Fibroblast of villous mesenchyme (primary cell): ENCODE data around the gene ZNF555. TPM values are rescaled to one million over a fixed set of nuclear protein-coding genes. Genes with fewer than 3 reads are reported as not detected.

Experiments
- DNase-seq: peaks from one replicate; pipeline ENCODE4 v3.0.0-alpha.2; 2010; ENCODE audit warnings: low read depth
- H3K4me3 ChIP-seq: 2 replicates; pipeline ENCODE4 v1.5.1; 2011; ENCODE audit warnings: low read depth, mild to moderate bottlenecking, low read length
- total RNA-seq: library from RNA; depleted of rRNA; stranded (reverse); fragments of >200 nt; gene quantifications from 2 replicates; pipeline ENCODE4 v1.2.3, GENCODE V29; 2012
- TF ChIP-seq, protein P1 (sequence below): IDR thresholded peaks from 2 replicates; pipeline ENCODE4 v1.5.1; 2012; ENCODE audit warnings: low read depth, mild to moderate bottlenecking, low read length; ENCODE audit not compliant: insufficient read depth

Gene ZNF555
- total RNA-seq, 1 donor: 6.0 TPM

DNA sequence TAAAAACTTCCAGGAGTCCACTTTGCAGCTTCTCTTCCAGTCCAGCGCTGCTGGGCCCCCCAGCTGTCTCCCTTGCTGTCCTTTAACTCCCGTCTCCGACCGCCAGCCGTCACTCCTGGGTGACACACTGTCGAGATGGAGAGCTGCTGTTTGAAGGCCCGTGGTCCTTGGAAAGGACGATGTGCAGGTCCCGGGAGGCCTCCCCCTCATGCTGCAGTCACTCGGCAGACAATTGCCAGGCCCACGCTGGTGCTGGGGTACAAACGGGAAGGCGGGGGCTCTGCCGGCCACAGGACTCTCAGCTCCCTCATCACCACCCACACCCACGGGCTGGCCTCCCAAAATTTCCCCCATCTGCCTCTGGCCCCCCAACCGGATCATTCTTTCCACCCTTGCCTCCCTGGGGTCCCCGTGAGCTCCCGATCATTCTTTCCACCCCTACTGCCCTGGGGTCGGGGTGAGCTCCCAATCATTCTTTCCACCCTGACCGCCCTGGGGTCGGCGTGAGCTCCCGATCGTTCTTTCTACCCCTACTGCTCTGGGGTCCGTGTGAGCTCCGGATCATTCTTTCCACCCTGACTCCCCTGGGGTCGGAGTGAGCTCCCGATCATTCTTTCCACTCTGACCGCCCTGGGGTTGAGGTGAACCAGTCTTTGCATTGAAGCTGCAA, 37.7 kb upstream of the ZNF555 start:
- H3K4me3 ChIP-seq: no peak overlapping the region
- DNase-seq: no peak
- TF ChIP-seq, protein P1, sequence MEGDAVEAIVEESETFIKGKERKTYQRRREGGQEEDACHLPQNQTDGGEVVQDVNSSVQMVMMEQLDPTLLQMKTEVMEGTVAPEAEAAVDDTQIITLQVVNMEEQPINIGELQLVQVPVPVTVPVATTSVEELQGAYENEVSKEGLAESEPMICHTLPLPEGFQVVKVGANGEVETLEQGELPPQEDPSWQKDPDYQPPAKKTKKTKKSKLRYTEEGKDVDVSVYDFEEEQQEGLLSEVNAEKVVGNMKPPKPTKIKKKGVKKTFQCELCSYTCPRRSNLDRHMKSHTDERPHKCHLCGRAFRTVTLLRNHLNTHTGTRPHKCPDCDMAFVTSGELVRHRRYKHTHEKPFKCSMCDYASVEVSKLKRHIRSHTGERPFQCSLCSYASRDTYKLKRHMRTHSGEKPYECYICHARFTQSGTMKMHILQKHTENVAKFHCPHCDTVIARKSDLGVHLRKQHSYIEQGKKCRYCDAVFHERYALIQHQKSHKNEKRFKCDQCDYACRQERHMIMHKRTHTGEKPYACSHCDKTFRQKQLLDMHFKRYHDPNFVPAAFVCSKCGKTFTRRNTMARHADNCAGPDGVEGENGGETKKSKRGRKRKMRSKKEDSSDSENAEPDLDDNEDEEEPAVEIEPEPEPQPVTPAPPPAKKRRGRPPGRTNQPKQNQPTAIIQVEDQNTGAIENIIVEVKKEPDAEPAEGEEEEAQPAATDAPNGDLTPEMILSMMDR: no peak

DNA sequence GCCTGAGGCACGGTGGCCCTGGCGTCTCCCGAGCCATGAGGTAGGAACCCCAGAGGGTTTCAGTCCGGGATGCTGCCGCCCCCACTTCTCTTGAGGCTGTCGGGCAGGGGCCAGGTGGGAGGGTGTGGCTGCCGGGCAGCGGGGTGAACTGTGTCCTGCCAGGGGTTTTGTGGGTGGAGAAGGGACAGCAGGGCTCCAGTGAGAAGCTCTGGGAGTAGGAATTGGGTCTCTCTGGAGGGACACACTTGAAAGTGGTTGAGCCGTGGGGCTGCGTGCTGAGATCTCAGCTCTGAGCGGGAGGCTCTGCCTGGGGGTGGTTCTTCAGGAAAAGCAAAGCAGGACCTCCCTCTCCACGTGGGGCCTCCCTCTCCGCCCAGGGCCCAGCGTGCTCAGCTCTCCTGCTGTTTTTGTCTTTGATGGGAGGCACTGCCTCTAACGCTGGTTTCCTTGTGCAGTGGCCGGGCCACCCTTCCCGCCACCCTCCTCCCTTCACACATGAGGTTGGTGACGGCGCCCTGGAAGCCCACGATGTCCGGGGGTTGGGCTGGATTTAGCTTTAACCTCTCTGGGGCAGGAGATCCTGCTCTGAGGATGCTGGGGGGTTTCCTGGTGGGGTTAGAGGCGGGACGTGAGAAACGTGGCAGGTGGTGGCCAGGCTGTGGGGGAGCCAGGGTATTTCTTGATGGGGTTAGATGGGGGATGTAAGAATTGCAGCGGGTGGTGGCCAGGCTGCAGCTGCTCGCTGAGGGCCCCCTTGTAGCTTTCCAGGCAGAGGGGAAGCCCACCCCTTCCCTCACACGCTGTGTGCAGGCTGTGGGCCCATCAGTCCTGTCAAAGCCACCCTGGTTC, 36.9 kb upstream of the ZNF555 start:
- no peak for DNase-seq
- TF ChIP-seq, protein P1: no peak
- H3K4me3 ChIP-seq: no peak overlapping the region

DNA sequence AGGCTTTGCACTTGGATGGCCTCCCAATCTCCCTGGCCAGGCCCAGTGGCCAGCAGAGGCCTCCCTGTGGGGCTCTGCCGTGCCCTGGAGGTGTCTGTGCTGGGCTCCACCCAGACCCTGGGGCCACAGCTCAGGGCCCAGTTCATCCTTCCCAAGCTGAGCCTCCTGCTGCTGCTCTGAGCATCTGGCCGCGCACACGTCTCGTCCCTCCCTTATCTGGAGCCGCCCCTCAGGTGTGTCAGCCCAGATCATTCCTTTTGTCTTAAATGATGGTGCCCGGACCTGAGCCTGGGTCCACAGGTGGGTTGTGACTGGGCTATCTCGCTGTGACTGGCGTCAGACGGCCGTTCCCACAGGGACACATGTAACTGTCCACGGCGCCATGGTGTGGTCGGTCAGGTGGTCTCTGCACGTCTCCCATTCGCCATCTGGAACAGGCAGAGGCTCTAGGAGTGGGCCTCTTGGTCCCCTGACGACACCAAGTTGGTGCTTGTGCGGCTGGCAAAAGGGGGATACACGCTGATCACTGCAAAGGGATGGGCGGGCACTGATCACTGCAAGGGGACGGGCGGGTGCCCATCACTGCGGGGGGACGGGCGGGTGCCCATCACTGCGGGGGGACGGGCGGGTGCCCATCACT, 35.9 kb upstream of the ZNF555 start:
- TF ChIP-seq, protein P1: no peak
- DNase-seq: no peak
- no peak overlapping the region for H3K4me3 ChIP-seq

DNA sequence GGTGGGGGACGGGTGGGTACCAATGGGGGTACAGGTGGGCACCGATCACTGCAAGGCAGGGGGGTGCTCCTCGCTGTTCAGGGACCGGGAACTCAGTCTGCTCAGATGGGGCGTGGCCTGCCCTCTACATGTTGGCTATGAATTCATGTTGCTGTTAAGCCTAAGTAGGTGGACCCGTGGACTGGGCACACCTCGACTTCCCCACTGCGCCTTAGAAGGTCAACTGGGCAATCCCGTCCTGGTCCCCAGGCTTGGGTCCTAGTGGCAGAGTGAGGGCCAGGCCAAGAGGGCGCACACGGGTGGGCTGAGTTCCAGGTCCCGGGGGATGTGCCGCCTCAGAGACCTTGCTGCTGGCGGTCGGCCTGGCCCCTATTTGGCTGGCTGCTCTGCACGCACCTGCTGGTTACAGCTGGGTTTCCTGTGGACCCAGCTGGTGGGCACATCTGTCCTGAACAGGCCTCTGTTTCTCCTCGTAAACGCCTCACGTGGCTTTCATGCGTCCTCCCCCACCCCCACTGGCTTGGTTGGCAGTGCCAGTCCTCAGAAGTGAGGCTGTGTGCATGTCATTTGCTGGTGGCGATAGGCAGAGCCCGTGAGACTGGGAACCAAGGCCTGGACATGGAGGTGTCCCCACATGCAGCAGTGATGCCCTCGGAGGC, 35.2 kb upstream of the ZNF555 start:
- DNase-seq: no peak
- TF ChIP-seq, protein P1: no peak
- no peak overlapping the region for H3K4me3 ChIP-seq

DNA sequence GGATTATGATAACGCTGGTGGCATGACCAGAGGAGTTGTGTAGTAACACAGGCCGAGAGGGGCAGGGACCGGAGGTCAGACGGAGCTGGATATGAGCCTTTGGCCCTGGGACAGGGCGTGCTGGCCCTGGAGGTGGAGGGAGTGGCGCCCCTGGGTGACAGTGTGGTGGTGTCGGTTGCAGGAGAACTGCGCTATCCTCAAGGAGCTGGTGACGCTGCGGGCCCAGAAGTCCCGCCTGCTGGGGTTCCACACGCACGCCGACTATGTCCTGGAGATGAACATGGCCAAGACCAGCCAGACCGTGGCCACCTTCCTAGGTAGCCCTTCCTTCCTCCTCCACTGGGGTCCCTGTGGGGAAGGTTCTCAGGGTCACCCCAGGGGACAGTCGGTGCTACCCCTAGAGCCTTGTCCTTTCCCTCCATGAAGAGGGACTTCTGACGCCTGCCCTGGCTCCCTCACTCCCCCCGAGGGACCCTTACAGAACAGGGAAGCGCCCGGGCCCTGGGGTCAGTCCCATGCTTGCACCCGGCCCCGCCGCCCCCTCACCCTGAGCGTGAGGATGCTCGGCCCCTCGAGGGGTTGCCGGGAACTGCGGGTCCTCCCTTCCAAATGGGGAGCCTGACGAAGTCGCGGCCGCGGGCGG, 34.4 kb upstream of the ZNF555 start:
- H3K4me3 ChIP-seq: no peak overlapping the region
- TF ChIP-seq, protein P1: no peak
- DNase-seq: no peak

DNA sequence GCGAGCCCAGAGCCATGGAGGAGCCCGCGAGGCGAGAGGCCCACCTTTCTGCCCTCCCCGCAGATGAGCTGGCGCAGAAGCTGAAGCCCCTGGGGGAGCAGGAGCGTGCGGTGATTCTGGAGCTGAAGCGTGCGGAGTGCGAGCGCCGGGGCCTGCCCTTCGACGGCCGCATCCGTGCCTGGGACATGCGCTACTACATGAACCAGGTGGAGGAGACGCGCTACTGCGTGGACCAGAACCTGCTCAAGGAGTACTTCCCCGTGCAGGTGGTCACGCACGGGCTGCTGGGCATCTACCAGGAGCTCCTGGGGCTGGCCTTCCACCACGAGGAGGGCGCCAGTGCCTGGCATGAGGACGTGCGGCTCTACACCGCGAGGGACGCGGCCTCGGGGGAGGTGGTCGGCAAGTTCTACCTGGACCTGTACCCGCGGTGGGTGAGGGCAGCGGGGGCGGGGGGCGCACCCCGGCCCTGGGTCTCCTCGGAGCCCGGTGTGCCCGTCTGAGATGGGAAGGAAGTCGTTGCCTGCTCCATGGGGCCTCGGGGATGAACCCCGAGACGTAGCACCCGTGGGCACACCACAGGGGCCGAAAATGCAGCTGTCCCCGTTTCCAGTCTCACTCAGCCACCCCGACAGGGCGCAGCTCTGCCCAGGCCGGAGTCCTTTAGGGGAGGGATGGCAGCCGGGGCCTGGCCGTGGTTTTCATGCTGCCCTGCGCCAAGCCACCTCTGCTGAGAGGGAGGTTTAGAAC, 33.7 kb upstream of the ZNF555 start:
- H3K4me3 ChIP-seq: no peak overlapping the region
- no peak for DNase-seq
- TF ChIP-seq, protein P1: no peak
